Stimulated activated CD8-positive, alpha-beta memory T cell treated with anti-CD3 and anti-CD28 coated beads, Interleukin-4, amount 100 ng/mL, for 48 hours (primary cell): Measurements from ENCODE around the gene CYP3A5.
A peak's percentile ranks its signal among the peaks of the same experiment; 100 is the strongest.
"Not testable (repeated sequence)": the region's sequence is repeated elsewhere in the genome, so short reads cannot be mapped to it uniquely, and the experiment has no call there.

ENCODE experiments used
- DNase-seq: peaks from one replicate; pipeline ENCODE4 v3.0.0-alpha.2; 2020

The CYP3A5 gene

GRCh38 chr7:99685129-99685758 lies 5.4 kb upstream of the CYP3A5 start:
- no peak for DNase-seq

DNA sequence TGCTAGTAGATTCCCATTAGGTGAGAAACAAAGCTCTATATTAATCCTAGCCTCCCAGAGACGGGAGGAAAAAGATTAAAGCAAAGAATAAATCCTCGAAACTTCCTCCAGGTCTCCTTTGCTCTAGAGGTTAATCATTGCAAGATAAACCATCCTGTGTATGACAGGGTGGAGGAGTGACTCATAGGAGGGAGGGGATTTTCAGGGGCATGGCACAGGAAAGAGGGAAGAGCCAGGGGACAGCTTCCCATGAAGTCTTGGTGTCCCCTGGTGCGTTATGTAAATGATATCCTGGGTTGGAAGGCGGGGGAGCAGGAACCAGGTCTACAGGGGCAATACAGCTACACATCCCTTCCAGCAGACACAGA lies 780 bp downstream of the CYP3A5 start:
- no peak for DNase-seq

GRCh38 chr7:99677648-99678045 lies 2.1 kb downstream of the CYP3A5 start:
- DNase-seq = no peak

DNA sequence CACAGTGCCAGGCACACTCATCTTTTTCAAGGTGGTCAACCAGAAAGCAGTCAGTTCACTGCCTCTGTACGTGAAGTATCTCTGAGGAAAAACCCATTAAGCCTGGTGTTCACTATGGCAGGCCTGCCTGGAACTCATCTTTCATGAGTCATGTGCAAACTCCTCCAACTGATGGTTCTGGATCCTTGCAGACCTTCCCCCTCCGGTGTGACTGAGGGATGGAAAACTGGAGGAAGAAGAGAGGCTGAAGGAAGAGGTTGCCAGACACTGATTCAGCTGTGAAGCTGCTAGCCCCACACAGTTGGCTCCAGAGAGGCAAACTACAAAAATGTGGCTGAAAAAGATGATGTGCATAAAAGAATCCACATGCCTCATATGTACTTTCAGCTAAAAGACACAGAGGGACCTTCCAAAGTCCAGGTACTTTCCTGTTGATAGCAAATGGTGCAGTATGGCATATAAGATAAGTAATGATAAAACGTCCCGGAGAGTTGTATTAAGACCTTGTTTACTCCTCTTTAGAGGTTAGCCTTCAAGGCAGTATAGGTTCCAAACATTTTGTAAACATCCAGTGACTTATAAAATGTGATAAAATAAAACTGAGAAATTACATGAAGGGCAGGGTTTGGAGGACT lies 2.7 kb downstream of the CYP3A5 start:
- DNase-seq = no peak

- no peak for DNase-seq
These were observed 4.6 kb downstream of the CYP3A5 start for GRCh38 chr7:99674995-99675742.

DNA sequence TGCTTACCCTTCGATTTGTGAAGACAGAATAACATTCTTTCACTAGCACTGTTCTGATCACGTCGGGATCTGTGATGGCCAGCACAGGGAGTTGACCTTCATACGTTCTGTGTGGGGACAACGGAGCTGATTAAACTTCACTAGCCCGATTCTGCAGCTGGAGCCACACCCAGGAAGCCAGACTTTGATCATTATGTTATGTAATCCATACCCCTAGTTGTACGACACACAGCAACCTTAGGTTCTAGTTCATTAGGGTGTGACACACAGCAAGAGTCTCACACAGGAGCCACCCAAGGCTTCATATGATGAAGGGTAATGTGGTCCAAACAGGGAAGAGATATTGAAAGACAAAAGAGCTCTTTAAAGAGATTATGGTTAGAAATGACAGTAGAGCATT lies 7.2 kb downstream of the CYP3A5 start:
- DNase-seq = no peak

DNA sequence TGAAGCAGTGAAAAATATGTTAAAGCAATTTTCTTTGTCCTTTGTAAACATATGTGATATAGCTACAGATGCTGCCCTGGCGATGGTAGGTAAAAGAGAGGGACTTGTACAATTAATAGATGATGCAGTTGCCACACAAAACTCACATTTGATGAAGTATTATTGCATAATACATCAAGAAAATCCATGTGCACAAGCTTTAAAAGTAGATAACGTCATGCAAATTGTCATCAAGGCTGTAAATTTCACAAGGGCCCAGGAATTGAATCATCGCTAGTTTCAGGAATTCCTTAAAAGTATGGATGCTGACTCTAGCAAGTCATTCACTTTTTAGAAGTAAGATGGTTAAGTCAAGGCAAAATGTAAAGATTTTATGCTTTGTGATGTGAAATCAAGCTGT lies 10.0 kb downstream of the CYP3A5 start:
- DNase-seq = no peak

- no peak for DNase-seq
These were observed 11.3 kb downstream of the CYP3A5 start for GRCh38 chr7:99668541-99668940.

DNA sequence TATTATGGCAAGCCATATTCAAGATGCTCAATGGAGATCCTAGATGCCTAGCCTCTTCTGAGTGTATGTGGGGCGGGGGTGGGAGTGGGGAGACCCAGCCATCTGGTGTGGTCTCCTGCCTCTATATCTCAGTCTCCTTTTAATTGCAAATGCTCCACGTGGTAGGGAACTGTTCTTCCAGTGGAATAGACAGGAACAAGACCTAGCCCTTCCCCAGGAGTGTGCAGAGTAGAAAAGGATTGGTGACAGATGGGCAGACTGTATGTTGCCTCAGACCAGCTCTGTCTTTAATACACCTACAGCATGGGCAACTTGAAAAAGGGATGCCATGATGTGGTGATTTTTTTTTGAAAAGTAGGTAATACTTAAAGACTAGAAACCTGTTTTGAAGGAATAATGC lies 12.6 kb downstream of the CYP3A5 start:
- no peak for DNase-seq

DNA sequence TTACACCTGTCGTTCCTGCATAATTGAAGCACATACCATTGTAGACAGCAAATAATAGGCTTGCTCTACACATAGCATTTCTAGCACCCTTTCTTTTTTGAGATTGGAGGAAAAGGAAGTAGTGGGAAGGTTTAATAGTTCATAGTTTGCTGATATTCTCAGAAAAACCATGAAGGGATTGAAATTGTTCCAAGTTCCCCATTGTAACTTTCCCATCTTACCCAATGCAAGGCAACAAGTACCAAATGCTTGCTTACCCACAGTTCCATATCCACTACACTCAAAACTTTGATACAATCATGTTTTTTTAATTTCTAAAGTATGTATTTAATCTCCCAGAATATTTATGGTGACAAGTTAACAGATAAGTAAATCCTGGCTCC lies 13.8 kb downstream of the CYP3A5 start:
- no peak for DNase-seq

- peak; percentile 36 for DNase-seq
These were observed 14.3 kb downstream of the CYP3A5 start for GRCh38 chr7:99665312-99666012.

DNA sequence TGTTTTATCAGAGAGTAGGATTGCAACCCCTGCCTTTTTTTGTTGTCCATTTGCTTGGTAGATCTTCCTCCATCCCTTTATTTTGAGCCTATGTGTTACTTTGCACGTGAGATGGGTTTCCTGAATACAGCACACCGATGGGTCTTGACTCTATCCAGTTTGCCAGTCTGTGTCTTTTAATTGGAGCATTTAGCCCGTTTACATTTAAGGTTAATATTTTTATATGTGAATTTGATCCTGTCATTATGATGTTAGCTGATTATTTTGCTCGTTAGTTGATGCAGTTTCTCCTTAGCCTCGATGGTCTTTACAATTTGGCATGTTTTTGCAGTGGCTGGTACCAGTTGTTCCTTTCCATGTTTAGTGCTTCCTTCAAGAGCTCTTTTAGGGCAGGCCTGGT lies 21.9 kb downstream of the CYP3A5 start:
- DNase-seq = not testable (repeated sequence)

DNA sequence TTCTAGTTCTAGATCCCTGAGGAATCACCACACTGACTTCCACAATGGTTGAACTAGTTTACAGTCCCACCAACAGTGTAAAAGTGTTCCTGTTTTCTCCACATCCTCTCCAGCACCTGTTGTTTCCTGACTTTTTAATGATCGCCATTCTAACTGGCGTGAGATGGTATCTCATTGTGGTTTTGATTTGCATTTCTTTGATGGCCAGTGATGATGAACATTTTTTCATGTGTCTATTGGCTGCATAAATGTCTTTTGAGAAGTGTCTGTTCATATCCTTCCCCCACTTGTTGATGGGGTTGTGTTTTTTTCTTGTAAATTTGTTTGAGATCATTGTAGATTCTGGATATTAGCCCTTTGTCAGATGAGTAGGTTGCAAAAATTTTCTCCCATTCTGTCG lies 25.2 kb downstream of the CYP3A5 start:
- DNase-seq = not testable (repeated sequence)

DNA sequence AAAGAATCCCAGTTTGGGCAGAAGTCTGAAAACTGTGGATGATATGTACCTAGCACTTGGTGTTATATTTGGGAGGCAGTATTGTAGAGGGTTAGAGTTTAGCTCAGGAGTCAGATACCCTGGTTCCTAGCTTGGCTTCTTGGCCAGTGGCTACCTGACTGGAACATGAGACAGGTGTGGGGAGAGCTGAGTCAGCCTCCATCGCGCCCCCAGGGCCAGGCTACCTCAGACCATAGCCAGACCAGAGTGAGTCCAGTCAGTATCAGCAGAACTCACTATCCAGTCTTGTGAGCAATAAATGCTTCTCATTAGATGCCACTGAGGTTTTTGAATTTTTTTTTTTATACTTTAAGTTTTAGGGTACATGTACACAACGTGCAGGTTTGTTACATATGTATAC lies 26.0 kb downstream of the CYP3A5 start:
- no peak for DNase-seq

DNA sequence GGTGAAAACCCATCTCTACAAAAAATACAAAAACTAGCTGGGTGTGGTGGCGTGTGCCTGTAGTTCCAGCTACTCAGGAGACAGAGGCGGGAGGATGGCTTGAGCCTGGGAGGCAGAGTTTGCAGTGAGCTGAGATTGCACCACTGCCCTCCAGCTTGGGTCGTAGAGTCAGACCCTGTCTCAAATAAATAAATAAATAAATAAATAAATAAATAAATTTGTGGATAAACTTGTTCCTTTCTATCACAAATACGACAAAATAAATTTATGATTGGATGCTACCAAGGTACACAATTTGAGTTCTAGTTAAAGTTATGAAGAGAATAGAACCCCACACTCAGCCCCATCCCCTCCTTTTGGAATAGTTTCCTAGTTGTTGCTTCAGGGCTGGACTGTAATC lies 26.5 kb downstream of the CYP3A5 start:
- DNase-seq = not testable (repeated sequence)

DNA sequence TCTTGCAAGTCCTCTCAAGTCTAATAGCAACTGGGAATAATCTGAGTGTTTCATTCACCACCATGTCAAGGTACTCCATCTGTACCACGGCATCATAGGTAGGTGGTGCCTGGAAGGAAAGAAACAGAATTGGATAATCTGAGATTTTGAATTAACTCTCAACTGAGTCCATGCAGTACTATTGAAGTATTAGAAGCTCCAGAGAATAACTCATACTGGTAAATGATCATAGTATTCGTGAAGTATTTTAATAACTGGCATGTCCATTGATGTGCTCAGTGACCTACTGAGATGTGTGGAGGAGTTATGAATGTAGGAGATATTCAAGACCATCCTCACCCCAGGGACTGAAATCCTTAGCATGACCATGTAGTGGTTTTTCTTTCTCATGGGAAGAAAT lies 27.1 kb downstream of the CYP3A5 start:
- no peak for DNase-seq

GRCh38 chr7:99651290-99651689 lies 28.5 kb downstream of the CYP3A5 start:
- no peak for DNase-seq

GRCh38 chr7:99648843-99649242 lies 31.0 kb downstream of the CYP3A5 start:
- no peak for DNase-seq

DNA sequence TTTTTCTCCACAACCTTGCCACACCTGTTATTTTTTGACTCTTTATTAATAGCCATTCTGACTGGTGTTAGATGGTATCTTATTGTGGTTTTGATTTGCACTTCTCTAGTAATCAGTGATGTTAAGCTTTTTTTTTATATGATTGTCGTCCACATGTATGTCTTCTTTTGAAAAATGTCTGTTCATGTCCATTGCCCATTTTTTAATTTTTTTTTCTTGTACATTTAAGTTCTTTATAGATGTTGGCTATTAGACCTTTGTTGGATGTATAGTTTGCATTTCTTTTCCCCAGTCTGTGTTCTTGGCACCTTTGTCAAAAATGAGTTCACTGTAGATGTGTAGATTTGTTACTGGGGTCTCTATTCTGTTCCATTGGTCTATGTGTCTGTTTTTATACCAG lies 34.2 kb downstream of the CYP3A5 start:
- DNase-seq = no peak

GRCh38 chr7:99644431-99644830 lies 35.4 kb downstream of the CYP3A5 start:
- no peak for DNase-seq

DNA sequence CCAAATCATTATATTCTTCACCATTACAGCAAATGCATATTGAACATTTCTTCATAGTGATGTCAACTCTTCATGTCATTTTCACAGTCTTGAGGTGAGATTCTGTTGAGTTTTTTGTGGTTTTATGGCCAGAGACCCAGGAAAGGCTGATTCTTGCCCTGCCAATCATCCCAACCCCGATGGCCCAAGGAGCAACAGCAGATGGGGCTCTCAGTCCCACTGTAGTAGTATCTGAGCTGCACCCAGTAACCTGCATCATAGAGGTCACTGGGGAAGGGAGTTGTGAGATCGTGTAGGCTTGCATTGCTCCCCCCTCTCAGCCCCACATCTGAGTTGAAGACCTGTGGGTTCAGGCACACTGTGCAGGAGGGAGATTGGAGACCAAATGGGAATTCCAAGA lies 36.3 kb downstream of the CYP3A5 start:
- DNase-seq = no peak

GRCh38 chr7:99642027-99642426 lies 37.8 kb downstream of the CYP3A5 start:
- DNase-seq = no peak

DNA sequence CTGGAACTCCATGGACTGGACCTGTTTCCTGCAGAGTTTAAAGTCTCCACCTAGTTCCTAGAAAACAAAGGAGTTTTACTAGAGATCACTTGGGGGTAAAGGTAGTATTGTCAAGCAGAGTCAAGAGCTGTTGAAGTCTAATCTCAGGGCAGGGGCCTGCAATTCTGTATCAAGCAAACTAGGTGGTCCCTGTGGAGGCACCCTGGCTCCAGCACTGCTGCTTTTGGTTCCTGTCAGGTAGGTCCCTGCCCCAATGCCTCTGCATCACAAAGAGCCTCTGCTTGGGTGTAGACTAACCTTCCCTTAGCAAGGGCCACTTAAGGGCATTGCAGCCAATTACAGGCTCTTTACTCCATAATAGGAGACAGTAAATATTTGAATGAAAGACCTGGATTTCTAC lies 40.5 kb downstream of the CYP3A5 start:
- no peak for DNase-seq

DNA sequence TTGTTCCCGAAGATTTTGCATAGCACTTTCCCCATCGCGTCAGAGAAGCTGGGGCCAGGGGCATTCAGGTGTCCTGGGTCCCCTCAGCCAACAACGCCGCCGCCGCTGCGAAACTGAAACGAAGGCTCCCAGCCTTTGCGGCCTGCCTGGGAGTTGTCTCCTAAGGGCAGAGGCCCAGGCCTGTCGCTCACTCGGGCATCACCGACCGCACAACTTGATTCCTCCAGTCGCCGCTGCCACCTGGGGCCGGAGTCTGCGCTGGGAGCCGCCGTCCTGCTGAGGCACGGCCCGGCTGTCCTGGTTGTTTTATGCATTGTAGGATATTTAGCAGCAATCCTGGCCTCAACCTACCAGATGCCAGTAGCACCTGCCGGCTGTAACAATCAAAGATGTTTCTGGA lies 41.1 kb downstream of the CYP3A5 start:
- DNase-seq = no peak
